T1000 (cell line): Measurements from ENCODE around the gene TMEM37.

Experiments
- DNase-seq: peaks from one replicate; lab custom pipeline; 2025; ENCODE audit warnings: mixed read lengths; lab: John Stamatoyannopoulos, UW

TMEM37 gene

DNA sequence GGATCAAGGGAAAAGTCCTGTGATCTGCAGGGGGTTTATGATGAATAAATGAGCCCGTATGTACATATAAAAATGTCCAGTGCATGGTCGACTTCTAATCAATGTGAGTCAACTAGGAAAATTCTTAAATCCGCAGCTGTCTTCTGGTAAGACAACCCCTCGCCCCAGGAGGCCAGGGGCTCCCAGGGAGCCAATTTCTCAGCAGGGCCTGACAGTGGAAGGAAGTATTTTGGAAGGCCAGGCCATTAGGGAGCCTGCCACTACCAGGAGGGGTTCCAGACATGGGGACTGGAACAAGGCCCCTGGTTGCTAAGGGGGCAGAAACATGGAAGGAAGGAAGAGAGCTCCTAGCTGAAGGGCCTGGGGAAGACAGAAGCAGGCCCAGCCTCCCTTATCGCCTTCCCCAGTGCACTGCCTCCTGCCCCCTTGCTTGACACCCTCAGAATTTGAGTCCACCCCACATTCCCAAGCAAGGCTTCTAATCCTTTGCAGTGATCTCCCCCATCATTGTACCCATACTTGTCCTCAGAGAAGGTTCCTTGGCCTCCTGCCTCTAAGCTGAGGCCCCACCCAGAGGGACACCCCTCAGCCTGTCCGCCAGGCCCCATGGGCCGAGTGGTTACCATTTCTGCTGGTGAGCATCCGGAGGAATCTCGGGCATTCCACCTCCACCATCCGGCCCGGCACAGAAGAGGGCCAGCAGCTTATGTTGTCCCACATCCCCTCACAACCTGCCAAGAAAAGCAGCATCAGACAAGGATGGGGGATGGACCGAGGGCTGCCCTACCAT, 46.7 kb downstream of the TMEM37 start:
- no peak for DNase-seq

DNA sequence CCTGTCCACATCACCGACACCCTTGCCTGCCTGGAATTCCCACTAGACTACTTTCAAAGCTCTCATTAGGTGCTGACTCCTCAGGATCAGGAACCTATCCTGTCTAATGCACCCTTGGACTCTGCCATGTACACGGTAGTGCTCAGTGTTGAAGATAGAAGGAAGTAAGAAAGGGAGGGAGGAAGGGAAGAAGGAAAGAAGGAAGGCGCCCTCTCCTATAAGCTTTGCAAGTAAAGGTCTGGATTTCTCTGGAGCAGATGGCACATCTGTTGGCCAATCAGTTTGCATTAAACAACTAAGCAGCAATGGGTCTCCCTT, 47.3 kb downstream of the TMEM37 start:
- no peak for DNase-seq

DNA sequence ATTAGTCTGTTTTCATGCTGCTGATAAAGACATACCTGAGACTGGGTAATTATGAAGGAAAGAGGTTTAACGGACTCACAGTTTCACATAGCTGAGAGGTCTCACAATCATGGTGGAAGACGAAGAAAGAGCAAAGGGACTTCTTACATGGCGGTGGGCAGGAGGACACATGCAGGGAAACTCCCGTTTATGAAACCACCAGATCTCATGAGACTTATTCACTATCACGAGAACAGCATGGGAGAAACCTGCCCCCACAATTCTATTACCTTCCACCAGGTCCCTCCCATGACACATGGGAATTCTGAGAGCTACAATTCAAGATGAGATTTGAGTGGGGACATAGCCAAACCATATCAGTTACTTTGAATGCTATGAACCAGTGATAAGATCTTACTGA, 48.5 kb downstream of the TMEM37 start:
- DNase-seq = no peak

DNA sequence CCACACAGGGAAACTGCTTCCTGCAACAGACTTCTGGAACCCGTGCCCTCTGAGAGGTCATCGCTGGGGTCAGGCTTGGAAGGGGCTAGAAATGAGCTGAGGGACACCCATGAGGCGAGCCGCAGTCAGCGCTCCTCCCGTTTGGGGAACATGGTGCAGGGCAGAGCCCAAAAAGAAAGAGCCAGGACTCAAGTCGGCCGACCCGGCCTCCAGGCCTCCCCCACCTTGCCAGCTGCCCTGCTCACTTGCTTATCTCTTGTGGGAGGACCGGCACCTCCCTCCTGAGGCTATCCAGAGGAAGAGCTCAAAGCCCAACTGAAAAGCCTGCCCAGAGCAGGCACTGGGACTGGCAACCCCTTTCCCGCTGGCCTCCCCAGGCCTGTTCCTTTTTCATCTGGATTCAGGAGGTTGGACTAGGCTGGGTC, 49.1 kb downstream of the TMEM37 start:
- DNase-seq = no peak

DNA sequence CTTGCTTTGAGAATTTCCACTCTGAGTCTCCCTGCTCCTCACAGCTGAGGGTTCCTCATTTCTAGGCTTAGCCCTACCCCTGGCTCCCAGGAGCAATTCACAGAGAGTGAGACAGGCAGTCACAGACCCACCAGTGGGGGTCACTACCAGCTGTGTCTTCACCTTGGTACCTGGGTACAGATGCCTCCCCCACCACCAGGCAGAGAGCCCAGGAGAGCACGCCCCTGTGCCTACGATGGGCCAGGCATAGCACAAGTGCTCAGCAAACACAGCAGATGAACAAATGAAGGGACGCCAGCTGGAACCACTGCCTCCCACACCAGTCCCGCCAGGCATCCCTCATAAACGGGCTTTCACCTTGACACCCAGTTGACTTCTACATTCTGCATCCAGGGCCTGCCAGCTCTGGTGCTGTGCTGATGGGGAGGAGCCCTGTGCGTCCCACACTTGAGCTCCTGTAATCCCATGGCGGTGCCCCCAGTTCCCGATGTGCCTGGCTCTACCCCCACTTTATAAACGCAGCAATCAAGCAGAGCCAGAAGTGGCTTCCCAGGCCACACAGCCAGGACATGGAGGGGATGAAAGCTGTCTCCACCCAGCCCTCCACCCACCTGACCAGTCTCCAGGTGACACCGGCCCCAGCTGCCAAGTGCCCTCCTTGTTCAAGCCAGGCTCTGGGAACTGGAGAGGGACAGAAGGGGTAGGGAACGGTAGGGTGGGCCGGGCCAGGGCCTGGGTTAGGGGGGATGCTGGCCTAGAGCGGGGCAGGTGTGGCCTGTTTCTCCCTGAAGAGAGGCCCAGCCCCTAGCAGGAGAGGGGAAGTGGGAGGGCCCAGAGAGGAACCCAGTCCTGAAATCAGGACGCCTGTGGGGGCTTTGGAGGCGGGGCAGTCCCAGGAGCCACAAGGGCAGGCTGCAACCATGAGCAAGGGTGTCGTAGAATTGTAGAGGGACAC, 50.1 kb downstream of the TMEM37 start:
- no peak for DNase-seq

DNA sequence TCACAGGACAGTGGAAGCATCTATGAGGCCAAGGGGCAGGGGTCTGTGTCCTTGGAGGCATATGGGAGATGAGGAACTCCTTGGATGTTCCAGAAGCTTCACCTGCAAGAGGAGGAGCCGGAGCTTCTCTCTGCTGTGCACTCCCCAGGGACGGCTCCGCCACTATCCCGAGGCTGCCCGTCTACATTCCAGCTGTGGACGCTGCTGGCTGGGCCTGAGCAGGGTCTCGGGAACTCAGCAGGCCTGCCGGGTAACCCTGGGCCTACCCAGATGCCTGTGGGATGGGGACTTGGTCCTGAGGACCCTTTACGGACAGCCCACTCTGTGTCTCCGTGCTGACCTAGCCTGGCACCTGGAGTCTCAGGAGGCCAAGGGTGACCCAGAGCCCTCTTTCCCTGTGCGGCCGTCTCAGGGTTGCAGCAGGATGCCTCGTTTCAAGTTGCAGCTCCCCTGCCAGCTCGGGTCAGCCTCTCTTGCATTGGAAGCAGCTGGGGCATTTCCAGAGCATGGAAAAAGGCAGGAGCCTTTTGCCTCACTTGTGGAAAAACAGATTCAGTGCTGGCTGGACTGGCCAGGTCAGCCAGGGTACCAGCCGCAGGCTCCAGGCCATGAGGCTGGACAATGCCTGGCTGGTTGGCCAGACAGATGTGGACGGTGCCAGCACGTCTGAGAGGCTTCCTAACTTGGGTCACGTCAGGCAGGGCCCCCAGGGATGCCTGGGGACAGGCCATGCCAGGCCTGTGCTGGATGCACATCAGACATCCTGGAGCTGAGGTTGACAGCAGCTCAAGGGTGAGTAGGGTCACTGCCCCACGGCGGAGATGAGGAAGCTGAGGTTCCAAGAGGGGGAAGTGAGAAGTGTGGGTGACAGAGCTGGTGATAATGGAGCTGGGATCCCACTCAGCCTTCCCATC, 51.1 kb downstream of the TMEM37 start:
- DNase-seq = no peak

DNA sequence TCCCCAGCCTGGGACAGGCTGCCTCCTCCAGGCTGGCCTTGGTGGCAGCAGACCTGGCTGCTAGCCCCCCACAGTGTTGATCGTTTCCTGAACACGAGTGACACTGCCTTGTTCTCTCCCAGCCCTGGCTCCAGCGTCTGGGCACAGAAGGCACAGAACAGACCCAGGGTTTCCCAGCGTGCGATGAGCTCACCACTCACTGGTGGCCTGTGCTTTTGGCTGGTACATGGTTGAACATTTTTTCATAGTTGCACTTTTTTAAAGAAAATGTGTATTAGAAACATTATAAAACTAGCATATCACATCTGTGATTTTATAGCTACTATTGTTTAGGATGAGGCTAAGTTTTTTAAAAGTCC, 51.7 kb downstream of the TMEM37 start:
- DNase-seq = no peak

DNA sequence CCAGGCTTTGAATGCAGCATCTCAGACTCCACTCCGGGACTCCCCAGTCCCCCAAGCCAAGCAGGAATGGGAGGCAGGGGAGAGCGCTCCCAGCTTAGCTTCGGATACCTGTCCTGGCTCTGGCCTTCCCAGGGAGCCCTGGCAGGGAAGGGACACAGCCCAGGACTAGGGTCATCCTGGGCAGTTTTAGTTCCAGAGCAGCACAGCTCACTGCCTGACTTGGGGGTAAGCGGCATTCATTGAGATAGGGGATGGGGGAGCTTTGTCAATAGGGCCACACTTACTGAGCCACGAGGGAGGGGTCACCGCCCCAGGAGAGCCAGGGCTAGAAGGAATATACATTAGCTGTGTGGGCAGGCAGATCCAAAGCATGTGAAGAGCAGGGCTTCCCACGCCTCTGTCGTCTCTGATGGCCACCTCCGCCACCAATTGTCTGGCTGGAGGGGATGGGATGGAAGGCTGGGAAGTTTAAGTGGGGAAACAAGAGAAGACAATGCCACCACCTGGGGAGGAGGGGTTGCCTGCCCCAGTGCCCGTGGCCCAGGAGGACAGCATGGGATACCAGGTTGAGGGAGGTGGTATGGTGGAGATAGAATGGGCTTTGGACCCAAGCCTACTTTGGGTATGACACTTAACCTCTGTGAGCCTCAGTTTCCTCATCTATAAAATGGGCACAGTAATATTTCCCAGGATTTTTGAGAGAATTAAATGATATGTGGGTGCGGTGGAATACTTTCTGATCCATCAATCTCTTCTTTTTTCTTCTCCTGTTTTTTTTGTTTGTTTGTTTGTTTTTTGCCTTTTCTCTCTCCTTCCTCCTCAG, 52.5 kb downstream of the TMEM37 start:
- DNase-seq = no peak

DNA sequence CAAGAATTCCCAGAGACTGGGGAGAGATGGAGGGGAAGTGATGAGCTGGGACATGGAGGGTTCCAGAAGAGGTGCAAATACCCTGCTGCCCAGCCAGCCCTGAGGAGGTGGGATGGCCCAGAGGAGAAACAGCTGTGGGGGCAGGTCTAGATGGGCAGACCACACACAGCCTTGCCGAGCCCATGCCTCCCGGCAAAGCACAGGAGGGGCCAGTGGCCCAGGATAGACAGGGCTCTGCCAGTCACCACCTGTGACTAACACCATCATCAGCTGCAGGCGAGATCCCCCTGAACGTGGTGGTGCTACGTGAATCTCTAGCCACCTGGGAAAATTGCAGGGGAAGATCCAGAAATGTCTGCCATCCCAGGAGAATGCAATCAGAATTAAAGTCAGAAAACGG, 53.2 kb downstream of the TMEM37 start:
- DNase-seq = no peak

DNA sequence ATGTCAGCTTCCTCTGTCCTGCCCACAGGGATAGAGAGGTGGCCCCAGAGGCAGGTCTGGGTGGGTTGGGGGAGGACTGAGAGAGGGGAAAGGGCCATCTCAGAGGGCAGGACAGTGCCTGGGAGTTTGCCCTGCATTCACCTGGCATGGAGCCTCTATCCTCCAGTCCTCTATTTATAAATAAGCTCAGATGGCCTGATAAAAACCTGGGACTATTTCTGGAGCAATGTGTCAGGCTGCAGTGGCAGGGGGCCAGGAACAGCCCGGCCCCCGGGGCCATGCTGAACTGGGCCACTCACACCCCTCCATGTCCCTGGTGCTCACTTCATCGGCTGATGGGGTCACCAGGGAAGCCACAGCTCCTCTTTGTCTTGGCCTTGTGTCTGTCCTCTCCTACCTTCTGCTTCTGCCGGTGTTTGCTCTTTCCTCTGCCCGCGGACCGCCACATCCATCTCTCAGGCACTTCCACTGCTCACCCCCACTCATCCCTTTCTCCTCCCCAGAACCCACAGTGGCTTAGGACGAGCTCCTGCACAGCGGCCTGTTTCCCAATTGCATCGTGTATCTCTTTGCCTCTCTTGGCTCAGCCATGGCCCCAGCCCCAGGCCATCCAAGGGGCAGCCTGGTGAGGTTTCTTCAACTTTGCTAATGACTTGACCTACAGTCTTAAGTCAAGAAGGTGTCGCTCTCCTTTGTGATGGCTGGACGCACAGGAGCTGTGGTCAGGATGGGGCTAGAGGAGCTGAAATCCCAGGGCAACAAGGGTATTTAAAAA, 53.9 kb downstream of the TMEM37 start:
- no peak for DNase-seq

DNA sequence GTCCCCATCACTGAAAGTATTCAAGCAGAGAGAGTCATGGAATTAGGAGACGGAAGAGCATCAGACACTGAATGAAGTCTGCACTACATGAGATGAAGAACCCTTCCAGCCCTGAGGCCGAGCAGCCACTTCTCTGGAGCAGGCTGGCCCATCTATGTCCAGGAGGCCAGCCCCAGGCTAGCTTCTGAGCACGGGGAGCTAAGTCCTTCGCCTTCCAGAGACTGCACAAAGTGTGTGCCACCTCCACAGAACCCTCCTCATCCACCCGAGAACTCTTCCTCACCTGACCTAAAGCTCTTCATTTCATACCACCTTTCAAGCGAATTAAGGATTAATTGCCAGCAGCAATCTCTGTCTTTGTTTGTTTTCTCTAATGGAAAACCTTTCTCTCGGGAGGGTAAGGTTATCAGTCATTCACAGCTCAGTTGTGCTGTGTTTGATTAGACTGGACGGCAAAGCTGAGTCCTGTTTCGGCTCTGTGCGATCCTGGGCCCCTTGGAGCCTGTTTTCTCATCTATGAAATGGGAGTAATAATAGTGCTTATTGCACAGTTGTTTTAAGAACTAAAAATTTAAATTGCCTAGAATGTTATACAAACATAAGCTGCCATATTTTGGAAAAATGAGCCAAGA, 54.7 kb downstream of the TMEM37 start:
- no peak for DNase-seq

DNA sequence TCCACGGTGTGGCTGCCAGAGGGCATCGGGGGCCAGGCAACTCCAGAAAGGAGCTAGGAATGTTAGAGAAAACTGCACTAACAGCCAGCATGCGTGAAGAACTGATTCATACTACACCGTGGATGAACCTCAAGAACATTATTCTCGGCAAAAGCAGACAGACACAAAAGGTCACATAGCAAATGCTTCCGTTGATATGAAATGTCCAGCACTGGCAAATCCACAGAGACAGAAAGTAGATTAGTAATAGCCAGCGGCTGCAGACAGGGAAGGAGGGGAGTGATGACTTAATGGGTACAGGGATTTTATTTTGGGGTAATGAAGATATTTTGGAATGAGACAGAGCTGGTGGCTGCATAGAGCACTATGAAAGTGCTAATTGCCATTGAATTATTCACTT, 55.2 kb downstream of the TMEM37 start:
- no peak for DNase-seq

DNA sequence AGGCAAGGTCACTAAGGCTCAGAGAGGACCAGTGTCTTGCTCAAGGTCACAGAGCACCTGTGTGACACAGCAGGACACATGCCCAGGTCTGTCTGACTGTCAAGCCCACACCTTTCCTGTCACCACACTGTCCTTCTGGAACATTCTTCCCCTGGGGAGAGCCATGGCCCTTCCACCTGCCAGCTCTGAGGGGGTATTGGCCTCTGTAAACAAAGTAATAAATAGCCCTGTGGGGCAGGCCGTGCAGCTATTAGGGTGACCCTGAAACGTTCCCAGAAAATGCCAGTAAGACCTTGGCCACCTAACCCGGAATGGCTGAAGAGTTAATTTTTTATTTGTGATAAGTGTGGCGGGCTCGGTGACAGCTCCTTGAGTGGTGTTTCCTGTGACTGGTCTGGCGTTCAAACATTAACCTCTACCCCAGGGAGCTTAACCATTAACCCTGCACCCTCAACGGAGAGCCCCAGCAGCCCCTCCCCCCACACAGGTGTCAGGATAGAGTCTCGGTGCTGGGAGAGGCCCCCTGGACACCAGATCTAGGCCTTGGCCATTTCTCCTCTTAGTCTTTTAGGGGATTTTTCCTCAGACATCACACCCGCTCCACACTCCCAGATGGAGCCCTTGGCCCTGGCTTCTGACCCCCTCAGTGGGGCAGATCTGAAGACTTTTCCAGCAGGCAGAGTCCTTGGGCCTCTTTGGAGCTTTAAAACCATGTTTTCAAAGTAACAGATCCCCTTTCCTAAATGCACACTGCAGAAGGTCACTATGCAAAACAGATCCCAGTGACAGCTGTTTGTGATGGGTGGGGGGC, 56.0 kb downstream of the TMEM37 start:
- no peak for DNase-seq
